BJ (cell line): Measurements from ENCODE around the gene CD2. TPM values are rescaled to one million over a fixed set of nuclear protein-coding genes. Genes with fewer than 3 reads are reported as not detected.

ENCODE experiments used
- CTCF ChIA-PET: fragments of 350-600 bp; formaldehyde crosslinking; extraction: SDS; loops from one replicate; lab custom pipeline; 2021; ENCODE audit warnings: antibody characterized with exemption, inconsistent platforms; lab: Yijun Ruan, JAX
- POLR2A ChIA-PET: fragments of 300-600 bp; sonication (Branson Sonifier 250); formaldehyde crosslinking; extraction: SDS; loops from one replicate; lab custom pipeline; 2021; ENCODE audit warnings: antibody characterized with exemption; lab: Charles Lee
- DNase-seq: peaks from one replicate; pipeline ENCODE4 v3.0.0-alpha.2; 2011; ENCODE audit warnings: low read depth
- H3K27me3 ChIP-seq: 2 replicates; pipeline ENCODE4 v1.6.0; 2011; ENCODE audit warnings: low read length; ENCODE audit not compliant: control insufficient read depth, insufficient read depth
- H3K36me3 ChIP-seq: 2 replicates; pipeline ENCODE4 v1.5.1; 2011; ENCODE audit warnings: low read length; ENCODE audit not compliant: control insufficient read depth, insufficient read depth
- H3K4me3 ChIP-seq: 2 replicates; pipeline ENCODE4 v1.5.1; 2011; ENCODE audit warnings: low read depth, mild to moderate bottlenecking, control low read depth, low read length
- CTCF ChIP-seq: IDR thresholded peaks from 2 replicates; pipeline ENCODE4 v1.5.1; 2011; ENCODE audit warnings: low read depth, mild to moderate bottlenecking, control low read depth, inconsistent platforms, low read length, moderate library complexity; ENCODE audit not compliant: insufficient read depth
- polyA plus RNA-seq: library from polyadenylated mRNA; depleted of rRNA; stranded (reverse); fragments of >200 nt; gene quantifications from 2 replicates; pipeline ENCODE4 v1.2.3, GENCODE V29; 2011

The CD2 gene
- polyA plus RNA-seq, 1 experiment, result not detected

GRCh38 chr1:116763787-116764465, 9.7 kb downstream of the CD2 start:
- Histone ChIP-seq H3K36me3 (no peaks in the 10 kb centered on the region), H3K4me3 (no peak overlapping the region), H3K27me3 (no peaks in the 10 kb centered on the region)
- no peak for DNase-seq
- POLR2A ChIA-PET, result no interaction called here
- TF ChIP-seq CTCF, result peak; percentile 53; the same call in 1 of the 2 replicates
- CTCF ChIA-PET, result interaction anchor here (0.9 to 1.7 kb wide), 8 partner anchors 10 to 293 kb away, joined by 3 to 7 read pairs (median 4); partner anchors contain the start of gene CD2

GRCh38 chr1:116764466-116764898, 10.3 kb downstream of the CD2 start:
- CTCF ChIA-PET, result interaction anchor here (0.9 to 1.7 kb wide), 8 partner anchors 10 to 293 kb away, joined by 3 to 7 read pairs (median 4); partner anchors contain the start of gene CD2
- Histone ChIP-seq H3K36me3 (no peaks in the 10 kb centered on the region), H3K4me3 (no peak overlapping the region), H3K27me3 (no peaks in the 10 kb centered on the region)
- DNase-seq, result no peak
- no peak for TF ChIP-seq CTCF
- POLR2A ChIA-PET, result no interaction called here

GRCh38 chr1:116764906-116765862, 11.0 kb downstream of the CD2 start:
- no peak overlapping the region for H3K4me3 ChIP-seq
- no peaks in the 10 kb centered on the region for H3K36me3 ChIP-seq
- no peak for TF ChIP-seq CTCF
- ChIA-PET POLR2A (no interaction called here), CTCF (interaction anchor here (0.5 to 1.7 kb wide), 7 partner anchors 12 to 292 kb away, joined by 3 to 7 read pairs (median 4); no protein-coding TSS in a partner anchor)
- no peaks in the 10 kb centered on the region for H3K27me3 ChIP-seq
- no peak for DNase-seq

- ChIA-PET POLR2A (no interaction called here), CTCF (no interaction called here)
- H3K27me3 ChIP-seq, result no peaks in the 10 kb centered on the region
- TF ChIP-seq CTCF, result no peak
- no peak for DNase-seq
- H3K36me3 ChIP-seq, result no peaks in the 10 kb centered on the region
- no peak overlapping the region for H3K4me3 ChIP-seq
Observed at GRCh38 chr1:116765962-116766361, 11.7 kb downstream of the CD2 start.
